Hypothalamus (tissue), 51 donors: ENCODE measurements around the gene TCP11L1.

ENCODE experiments used
- DNase-seq, 51 donors: peaks; one replicate each; lab custom pipeline; 2025; lab: John Stamatoyannopoulos, UW

TCP11L1 gene

DNA sequence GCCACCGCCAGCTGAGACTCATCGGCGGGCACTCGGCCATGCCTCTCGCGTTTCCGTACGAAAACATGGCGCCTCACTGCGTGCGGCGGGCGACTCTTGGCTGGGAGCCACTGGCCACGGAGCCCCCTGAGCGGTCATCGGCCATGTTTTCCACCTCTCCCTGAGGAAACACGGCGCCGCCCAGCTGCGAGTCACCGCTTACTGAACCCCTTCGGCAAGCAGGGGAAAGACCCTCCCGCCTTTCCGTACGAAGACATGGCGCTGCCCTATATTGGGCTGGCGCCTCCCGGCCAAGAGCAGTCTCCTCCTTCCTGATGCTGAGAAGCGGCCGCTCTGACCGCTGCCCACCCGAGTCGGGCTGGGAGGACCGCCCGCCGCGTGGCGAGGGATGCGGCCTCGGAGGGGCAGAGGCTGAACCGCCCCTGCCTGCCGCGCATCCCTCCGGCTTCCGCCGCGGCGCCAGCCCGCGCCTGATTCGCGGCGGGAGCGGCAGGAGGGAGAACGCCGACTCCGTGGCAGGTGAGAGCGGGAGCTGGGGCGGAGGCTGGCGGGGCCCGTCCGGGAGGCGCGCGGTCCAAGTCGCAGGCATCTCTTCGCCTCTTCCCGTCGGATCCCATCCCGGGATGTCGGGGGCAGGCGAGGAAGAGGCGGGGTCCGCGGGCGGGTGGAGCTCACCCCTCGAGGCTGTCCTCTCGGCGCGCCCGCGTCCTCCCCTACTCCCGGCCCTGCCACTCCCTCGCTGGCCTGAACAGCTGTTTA, at the start of gene TCP11L1:
Gene TCP11L1 (plus strand): TSS at position 299 of the 759 bp plus-strand sequence. CDS start 4,202 bp downstream, outside the sequence.
- DNase-seq = peak; percentile 69 to 98 (median 89)

- DNase-seq = no peak
Observed at GRCh38 chr11:32990481-32990880, 48.9 kb upstream of the TCP11L1 start.

- no peak for DNase-seq
Observed at GRCh38 chr11:32991427-32991826, 47.9 kb upstream of the TCP11L1 start.

GRCh38 chr11:32991898-32992297, 47.5 kb upstream of the TCP11L1 start:
- no peak for DNase-seq

DNA sequence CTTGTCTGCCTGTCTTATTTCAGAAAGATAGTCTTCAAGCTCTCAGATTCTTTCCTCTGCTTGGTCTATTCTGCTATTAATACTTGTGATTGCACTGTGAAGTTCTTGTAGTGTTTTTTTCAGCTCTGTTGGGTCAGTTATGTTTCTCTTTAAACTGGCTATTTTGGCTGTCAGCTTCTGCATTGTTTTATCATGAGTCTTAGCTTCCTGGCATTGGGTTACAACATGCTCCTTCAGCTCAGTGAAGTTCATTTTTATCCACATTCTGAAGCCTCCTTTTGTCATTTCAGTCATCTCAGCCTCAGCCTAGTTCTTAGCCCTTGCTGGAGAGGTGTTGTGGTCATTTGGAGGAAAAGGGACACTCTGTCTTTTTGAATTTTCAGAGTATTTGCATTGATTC, 39.2 kb upstream of the TCP11L1 start:
- no peak for DNase-seq

- DNase-seq = no peak
Observed at GRCh38 chr11:33001281-33001680, 38.1 kb upstream of the TCP11L1 start.

GRCh38 chr11:33001751-33002542, 37.4 kb upstream of the TCP11L1 start:
- DNase-seq = no peak

- DNase-seq = no peak
Observed at GRCh38 chr11:33005175-33005574, 34.2 kb upstream of the TCP11L1 start.

DNA sequence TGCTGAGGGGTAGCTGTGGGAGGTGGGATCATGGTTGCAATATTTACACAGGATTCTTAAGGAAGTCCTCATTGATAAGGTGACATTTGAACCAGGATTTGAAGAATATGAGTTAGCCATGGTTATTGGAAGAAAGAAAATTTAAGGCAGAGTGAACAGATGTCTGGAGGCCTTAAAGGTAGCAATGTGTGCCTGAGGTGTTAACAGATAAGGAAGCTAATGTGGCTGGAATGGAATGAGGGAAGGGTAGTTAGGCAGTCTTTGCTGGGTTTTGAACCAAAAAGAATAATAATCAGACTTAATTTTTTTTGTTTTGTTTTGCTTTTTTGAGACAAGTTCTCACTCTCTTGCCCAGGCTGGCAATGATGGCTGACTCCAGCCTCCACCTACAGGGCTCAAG, 33.4 kb upstream of the TCP11L1 start:
- DNase-seq = no peak

GRCh38 chr11:33013755-33014154, 25.6 kb upstream of the TCP11L1 start:
- DNase-seq = no peak

DNA sequence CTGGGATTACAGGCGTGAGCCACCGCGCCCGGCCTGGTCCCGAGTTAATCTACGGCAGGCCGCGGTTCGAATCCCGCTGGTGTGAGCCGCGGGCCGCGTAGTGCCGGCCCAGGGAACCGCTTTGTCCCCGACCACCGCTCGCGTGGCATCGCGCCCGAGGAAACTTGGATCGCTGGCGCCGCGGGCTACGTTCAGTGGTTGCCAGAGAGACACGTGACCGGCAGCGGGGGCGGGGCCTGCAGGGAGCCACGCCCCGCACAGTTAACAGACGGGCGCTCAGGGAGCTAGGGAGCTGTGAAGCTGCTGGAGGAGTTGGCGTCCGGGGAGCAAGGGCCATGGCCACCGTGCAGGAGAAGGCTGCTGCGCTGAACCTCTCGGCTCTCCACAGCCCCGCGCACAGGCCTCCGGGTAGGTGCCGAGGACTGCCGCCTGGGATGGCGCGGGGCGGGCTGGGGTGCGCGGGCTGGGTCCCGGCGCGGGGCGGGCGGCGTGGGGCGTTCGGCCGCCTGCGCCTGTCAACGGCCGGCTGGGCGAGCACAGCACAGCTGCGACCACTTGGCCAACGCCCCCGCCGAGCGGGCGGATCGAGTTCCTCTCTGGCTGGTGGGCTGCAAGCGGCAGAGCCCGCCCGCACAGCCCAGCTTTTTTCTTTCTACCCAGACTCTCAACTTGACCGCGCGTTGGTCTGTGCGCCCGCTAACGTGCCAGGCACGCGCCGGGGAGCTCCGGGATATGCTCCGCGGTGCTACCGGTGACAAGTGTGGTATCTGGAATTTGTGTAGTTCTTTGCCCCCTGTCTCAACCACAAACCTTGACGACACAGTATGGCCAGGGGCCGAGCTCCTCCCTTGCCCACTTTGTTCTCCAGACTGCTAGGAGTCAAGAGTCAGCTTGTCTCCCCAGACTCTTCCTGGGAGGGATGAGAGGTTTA, 23.5 kb upstream of the TCP11L1 start, which contains the start of gene DEPDC7:
Gene DEPDC7 (plus strand): TSS at position 258 of the 931 bp plus-strand sequence. CDS start 78 bp downstream, at position 336.
- DNase-seq = peak; percentile 38 to 95 (median 83)

- no peak for DNase-seq
Observed at GRCh38 chr11:33016654-33017053, 22.7 kb upstream of the TCP11L1 start.

DNA sequence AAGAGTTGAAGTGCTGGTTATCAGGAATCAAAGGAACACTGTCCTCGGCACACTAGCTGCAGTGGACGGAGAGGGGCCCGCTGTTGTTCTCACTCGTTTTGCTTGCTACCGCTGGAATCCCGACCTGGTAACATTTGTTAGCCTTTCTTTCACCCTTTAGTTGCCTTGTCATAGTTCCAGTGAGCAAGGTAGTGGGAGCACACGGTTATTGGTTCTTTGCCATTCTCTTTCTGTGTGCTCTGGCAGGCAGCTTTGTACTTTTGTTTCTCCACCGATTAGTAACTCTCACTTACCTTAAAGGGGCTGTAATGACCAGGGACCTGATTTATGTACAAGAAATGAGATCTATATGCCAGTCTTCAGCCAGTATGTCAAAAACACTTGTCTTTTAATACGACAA, 21.9 kb upstream of the TCP11L1 start:
- no peak for DNase-seq

GRCh38 chr11:33017965-33018364, 21.4 kb upstream of the TCP11L1 start:
- no peak for DNase-seq

DNA sequence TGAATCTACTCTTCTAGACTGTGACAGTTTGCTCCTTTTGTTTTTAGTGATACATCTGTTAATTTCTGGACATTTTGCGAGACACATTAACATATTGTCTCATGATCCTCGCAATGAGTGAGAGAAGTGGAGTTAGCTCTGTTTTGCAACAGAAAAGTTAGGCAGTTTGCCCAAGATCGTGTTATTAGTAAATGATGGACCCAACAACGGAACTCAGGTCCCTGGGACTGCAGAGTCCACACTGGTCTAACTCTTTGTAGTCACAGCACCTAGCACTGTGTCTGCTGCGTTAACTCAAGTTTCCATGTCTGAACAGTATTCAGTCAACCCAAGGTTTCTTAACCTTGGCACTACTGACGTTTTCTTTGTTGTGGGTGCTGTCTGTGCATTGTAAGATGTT, 20.5 kb upstream of the TCP11L1 start:
- DNase-seq = no peak

- no peak for DNase-seq
Observed at GRCh38 chr11:33021501-33021900, 17.9 kb upstream of the TCP11L1 start.

- no peak for DNase-seq
Observed at GRCh38 chr11:33021937-33022336, 17.4 kb upstream of the TCP11L1 start.

GRCh38 chr11:33025339-33025722, 14.0 kb upstream of the TCP11L1 start:
- no peak for DNase-seq

DNA sequence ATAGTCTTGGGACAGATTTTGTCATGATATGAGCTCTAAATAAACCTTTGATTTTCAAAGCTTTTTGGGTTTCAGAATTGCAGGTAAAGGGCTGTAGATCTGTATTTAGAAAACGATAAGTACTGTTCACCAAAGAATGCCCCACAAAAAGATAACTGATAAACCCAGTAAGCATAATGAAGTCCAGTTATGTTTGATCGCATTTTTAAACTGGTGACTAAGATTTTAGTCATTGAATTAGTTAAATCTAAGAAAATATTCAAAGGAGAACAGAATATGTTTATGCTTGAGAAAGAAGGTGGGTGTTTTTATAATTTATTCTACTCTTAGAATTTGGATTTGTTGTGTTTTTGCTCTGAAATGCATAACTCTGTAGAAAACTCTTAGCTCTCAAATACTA, 12.1 kb upstream of the TCP11L1 start:
- DNase-seq = no peak

DNA sequence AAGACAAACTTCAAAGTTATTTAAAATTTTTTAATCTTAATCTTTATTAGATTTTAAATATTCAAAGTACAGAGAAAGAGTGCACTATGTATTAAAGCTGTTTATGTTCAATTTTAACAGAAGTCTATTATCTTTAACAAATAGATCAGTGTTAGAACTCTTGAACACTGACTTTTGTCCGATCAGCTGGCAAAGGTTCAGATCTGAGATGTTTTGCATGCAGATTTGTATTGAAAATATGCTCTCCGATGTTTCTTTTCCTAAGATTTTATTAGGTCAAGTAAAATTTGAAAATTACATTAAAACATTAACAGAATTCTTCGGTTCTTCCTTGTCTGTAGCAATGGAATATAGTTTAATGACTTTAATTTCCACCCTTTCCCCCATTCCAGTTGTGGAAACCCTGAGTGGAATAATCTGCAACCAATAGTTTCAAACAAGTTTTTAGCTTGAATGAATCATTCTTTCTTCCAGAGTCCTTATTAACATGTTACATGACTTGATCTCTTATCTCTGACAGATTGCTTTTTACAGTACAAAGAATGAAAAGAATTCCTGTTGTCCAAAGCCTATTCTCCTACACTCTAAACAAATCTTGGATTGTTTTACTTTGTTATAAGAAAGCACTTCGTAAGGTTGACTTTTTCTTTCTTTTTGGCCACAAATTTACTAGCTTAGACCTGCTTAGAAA, 11.4 kb upstream of the TCP11L1 start:
- DNase-seq = peak in 2 of 51 donors; percentile 32 to 49
